NCI-H69 (cell line): ENCODE data around the gene HOOK1.
"Not testable (repeated sequence)": the region's sequence is repeated elsewhere in the genome, so short reads cannot be mapped to it uniquely, and the experiment has no call there.

ENCODE experiments used
- DNase-seq: peaks from one replicate; lab custom pipeline; 2025; lab: John Stamatoyannopoulos, UW

The HOOK1 gene

GRCh38 chr1:59885160-59885832, 70.5 kb downstream of the HOOK1 start:
- peak; percentile 2 for DNase-seq

GRCh38 chr1:59892841-59893811, 78.4 kb downstream of the HOOK1 start:
- DNase-seq, result no peak

GRCh38 chr1:59897165-59897564, 82.4 kb downstream of the HOOK1 start:
- no peak for DNase-seq

- DNase-seq, result no peak
Measured at GRCh38 chr1:59898927-59899326, 84.2 kb downstream of the HOOK1 start.

GRCh38 chr1:59900640-59901039, 85.9 kb downstream of the HOOK1 start:
- peak; percentile 10 for DNase-seq

GRCh38 chr1:59901770-59902388, 87.1 kb downstream of the HOOK1 start:
- DNase-seq, result no peak

GRCh38 chr1:59903141-59903754, 88.5 kb downstream of the HOOK1 start:
- DNase-seq, result peak; percentile 35

- DNase-seq, result no peak
Measured at GRCh38 chr1:59906931-59907330, 92.2 kb downstream of the HOOK1 start.

GRCh38 chr1:59908084-59908483, 93.3 kb downstream of the HOOK1 start:
- DNase-seq, result no peak

- DNase-seq, result no peak
Measured at GRCh38 chr1:59908682-59909081, 93.9 kb downstream of the HOOK1 start.

GRCh38 chr1:59914791-59915286, 100.1 kb downstream of the HOOK1 start:
- not testable (repeated sequence) for DNase-seq

- DNase-seq, result no peak
Measured at GRCh38 chr1:59915516-59915915, 100.8 kb downstream of the HOOK1 start.

- DNase-seq, result no peak
Measured at GRCh38 chr1:59917026-59917784, 102.5 kb downstream of the HOOK1 start.

GRCh38 chr1:59917785-59918180, 103.0 kb downstream of the HOOK1 start:
- DNase-seq, result no peak

GRCh38 chr1:59919746-59920145, 105.0 kb downstream of the HOOK1 start:
- DNase-seq, result no peak

- not testable (repeated sequence) for DNase-seq
Measured at GRCh38 chr1:59921258-59921899, 106.6 kb downstream of the HOOK1 start.

GRCh38 chr1:59924653-59925052, 109.9 kb downstream of the HOOK1 start:
- DNase-seq, result no peak
